Stimulated activated CD8-positive, alpha-beta memory T cell treated with anti-CD3 and anti-CD28 coated beads, Interleukin-15, amount 100 ng/mL, for 4 hours (primary cell): Measurements from ENCODE around the gene METTL8.
A peak's percentile ranks its signal among the peaks of the same experiment; 100 is the strongest.

Experiments
- DNase-seq, 2 donors: peaks; one replicate each; pipeline ENCODE4 v3.0.0-alpha.2; 2020; ENCODE audit warnings: low read depth in 2 of 2

METTL8 gene

GRCh38 chr2:171346723-171347557, 86.8 kb downstream of the METTL8 start:
- DNase-seq, result no peak

GRCh38 chr2:171345971-171346722, 87.6 kb downstream of the METTL8 start:
- no peak for DNase-seq

GRCh38 chr2:171344182-171344581, 89.6 kb downstream of the METTL8 start:
- DNase-seq, result no peak

- no peak for DNase-seq
These were observed 91.8 kb downstream of the METTL8 start for GRCh38 chr2:171342067-171342413.

GRCh38 chr2:171341394-171342066, 92.3 kb downstream of the METTL8 start:
- no peak for DNase-seq

GRCh38 chr2:171334946-171335345, 98.8 kb downstream of the METTL8 start:
- DNase-seq, result no peak

- no peak for DNase-seq
These were observed 99.6 kb downstream of the METTL8 start for GRCh38 chr2:171334171-171334570.

- no peak for DNase-seq
These were observed 103.4 kb downstream of the METTL8 start for GRCh38 chr2:171330155-171330956.

- no peak for DNase-seq
These were observed 106.7 kb downstream of the METTL8 start for GRCh38 chr2:171327043-171327496.

GRCh38 chr2:171325886-171326585, 107.8 kb downstream of the METTL8 start:
- DNase-seq, result no peak

- DNase-seq, result no peak
These were observed 109.7 kb downstream of the METTL8 start for GRCh38 chr2:171323971-171324528.

- DNase-seq, result no peak
These were observed 110.9 kb downstream of the METTL8 start for GRCh38 chr2:171322928-171323327.

- no peak for DNase-seq
These were observed 113.1 kb downstream of the METTL8 start for GRCh38 chr2:171320731-171321130.

GRCh38 chr2:171320208-171320621, 113.6 kb downstream of the METTL8 start:
- no peak for DNase-seq

GRCh38 chr2:171319164-171319810, 114.5 kb downstream of the METTL8 start:
- DNase-seq, result peak in 1 of 2 donors; percentile 18

- DNase-seq, result no peak
These were observed 115.3 kb downstream of the METTL8 start for GRCh38 chr2:171318463-171318934.

- no peak for DNase-seq
These were observed 116.2 kb downstream of the METTL8 start for GRCh38 chr2:171317492-171318125.

GRCh38 chr2:171316755-171317337, 116.9 kb downstream of the METTL8 start:
- no peak for DNase-seq

- no peak for DNase-seq
These were observed 117.6 kb downstream of the METTL8 start for GRCh38 chr2:171316220-171316619.
